ENCODE results near the gene ZNG1A.
"Not testable (repeated sequence)": the region's sequence is repeated elsewhere in the genome, so short reads cannot be mapped to it uniquely, and the experiment has no call there.

ZNG1A gene

GRCh38 chr9:178970-179383 lies at the start of gene ZNG1A:
Gene ZNG1A (minus strand): TSS chr9:179056. CDS start chr9:178969, 87 bp downstream.
- peak; percentile 81 for DNase-seq (ENCODE audit: low spot score)
- not testable (repeated sequence) for H3K9me3 ChIP-seq (ENCODE audit: severe bottlenecking); H3K27me3 ChIP-seq (ENCODE audit: insufficient read depth, poor library complexity, severe bottlenecking); H3K27ac ChIP-seq (ENCODE audit: poor library complexity, severe bottlenecking); H3K36me3 ChIP-seq (ENCODE audit: low read depth); ATAC-seq (ENCODE audit: low read depth); H3K4me1 ChIP-seq (ENCODE audit: insufficient read depth, poor library complexity, severe bottlenecking)
- H3K4me3 ChIP-seq (ENCODE audit: severe bottlenecking), result peak within 1 kb of the TSS; percentile 24

GRCh38 chr9:227860-228259 lies 49.0 kb upstream of the ZNG1A start:
- ATAC-seq (ENCODE audit: low read depth) (no peak), DNase-seq (ENCODE audit: low spot score) (no peak)
- Histone ChIP-seq H3K27ac (ENCODE audit: poor library complexity, severe bottlenecking) (no peak overlapping the region), H3K4me3 (ENCODE audit: severe bottlenecking) (no peak overlapping the region), H3K4me1 (ENCODE audit: insufficient read depth, poor library complexity, severe bottlenecking) (no peaks in the 10 kb centered on the region), H3K27me3 (ENCODE audit: insufficient read depth, poor library complexity, severe bottlenecking) (no peaks in the 10 kb centered on the region), H3K9me3 (ENCODE audit: severe bottlenecking) (no peaks in the 10 kb centered on the region), H3K36me3 (ENCODE audit: low read depth) (no peaks in the 10 kb centered on the region)
- TF ChIP-seq CTCF (IDR thresholded peaks at IDR 0.05; ENCODE audit: poor library complexity, severe bottlenecking), result no peak

- DNase-seq (ENCODE audit: low spot score) (no peak), ATAC-seq (ENCODE audit: low read depth) (peak; percentile 95)
- Histone ChIP-seq H3K36me3 (ENCODE audit: low read depth) (no peaks in the 10 kb centered on the region), H3K9me3 (ENCODE audit: severe bottlenecking) (no peaks in the 10 kb centered on the region), H3K4me3 (ENCODE audit: severe bottlenecking) (no peak overlapping the region), H3K27me3 (ENCODE audit: insufficient read depth, poor library complexity, severe bottlenecking) (no peaks in the 10 kb centered on the region), H3K27ac (ENCODE audit: poor library complexity, severe bottlenecking) (no peak overlapping the region), H3K4me1 (ENCODE audit: insufficient read depth, poor library complexity, severe bottlenecking) (no peaks in the 10 kb centered on the region)
- TF ChIP-seq CTCF (IDR thresholded peaks at IDR 0.05; ENCODE audit: poor library complexity, severe bottlenecking), result no peak
These were observed 46.0 kb upstream of the ZNG1A start for GRCh38 chr9:224582-225520.

GRCh38 chr9:224026-224425 lies 45.2 kb upstream of the ZNG1A start:
- H3K4me1 ChIP-seq (ENCODE audit: insufficient read depth, poor library complexity, severe bottlenecking), result no peaks in the 10 kb centered on the region
- DNase-seq (ENCODE audit: low spot score) (no peak), ATAC-seq (ENCODE audit: low read depth) (no peak)
- no peak overlapping the region for H3K4me3 ChIP-seq (ENCODE audit: severe bottlenecking)
- no peaks in the 10 kb centered on the region for H3K27me3 ChIP-seq (ENCODE audit: insufficient read depth, poor library complexity, severe bottlenecking)
- no peak for TF ChIP-seq CTCF (IDR thresholded peaks at IDR 0.05; ENCODE audit: poor library complexity, severe bottlenecking)
- H3K36me3 ChIP-seq (ENCODE audit: low read depth), result no peaks in the 10 kb centered on the region
- H3K27ac ChIP-seq (ENCODE audit: poor library complexity, severe bottlenecking), result no peak overlapping the region
- H3K9me3 ChIP-seq (ENCODE audit: severe bottlenecking), result no peaks in the 10 kb centered on the region

- H3K36me3 ChIP-seq (ENCODE audit: low read depth), result no peaks in the 10 kb centered on the region
- no peaks in the 10 kb centered on the region for H3K27me3 ChIP-seq (ENCODE audit: insufficient read depth, poor library complexity, severe bottlenecking)
- DNase-seq (ENCODE audit: low spot score) (no peak), ATAC-seq (ENCODE audit: low read depth) (no peak)
- no peaks in the 10 kb centered on the region for H3K9me3 ChIP-seq (ENCODE audit: severe bottlenecking)
- no peak overlapping the region for H3K4me3 ChIP-seq (ENCODE audit: severe bottlenecking)
- no peak for TF ChIP-seq CTCF (IDR thresholded peaks at IDR 0.05; ENCODE audit: poor library complexity, severe bottlenecking)
- no peak overlapping the region for H3K27ac ChIP-seq (ENCODE audit: poor library complexity, severe bottlenecking)
- H3K4me1 ChIP-seq (ENCODE audit: insufficient read depth, poor library complexity, severe bottlenecking), result no peaks in the 10 kb centered on the region
These were observed 44.3 kb upstream of the ZNG1A start for GRCh38 chr9:223152-223551.

All from RWPE2 (cell line).